ENCODE results near the gene PKNOX1. TPM values are rescaled to one million over a fixed set of nuclear protein-coding genes. Genes with fewer than 3 reads are reported as not detected.
"Not testable (repeated sequence)": the region's sequence is repeated elsewhere in the genome, so short reads cannot be mapped to it uniquely, and the experiment has no call there.

PKNOX1 gene
- total RNA-seq, 1 experiment from 2014 or later, result 43.4 TPM

GRCh38 chr21:42931560-42932235 is 42.7 kb upstream of the PKNOX1 start:
- H3K27ac Mint-ChIP-seq, result peak overlapping the region; percentile 74 to 96 (median 81); a peak in 6 of 7 replicates
- Histone ChIP-seq H3K23ac (ENCODE audit: insufficient read length, low read depth, low read length) (no peak overlapping the region), H3K56ac (ENCODE audit: insufficient read length, low read depth, low read length) (no peak overlapping the region), H4K5ac (ENCODE audit: insufficient read length, low read depth, low read length) (no peak overlapping the region), H4K91ac (ENCODE audit: insufficient read length, low read depth, low read length) (no peak overlapping the region), H2BK120ac (ENCODE audit: low read depth, low read length, poor library complexity, severe bottlenecking) (peak overlapping the region; percentile 72), H2AFZ (ENCODE audit: low read length) (no peak overlapping the region), H3K79me2 (ENCODE audit: insufficient read depth, low read length) (no peaks in the 10 kb centered on the region), H4K20me1 (ENCODE audit: control insufficient read depth, insufficient read depth, insufficient read length) (no peaks in the 10 kb centered on the region), H3K4me2 (ENCODE audit: insufficient read depth, insufficient read length, low read length) (no peak overlapping the region), H3K9me3 (ENCODE audit: control insufficient read depth, low read depth, low read length) (no peaks in the 10 kb centered on the region), H4K8ac (replicated peaks; ENCODE audit: insufficient read length, low read depth, low read length) (no peak overlapping the region), H3K4ac (ENCODE audit: low read depth, low read length) (peak overlapping the region; percentile 39; the same call in 1 of the 2 replicates), H2BK15ac (ENCODE audit: low read depth, low read length) (no peak overlapping the region), H3K18ac (ENCODE audit: insufficient read length, low read depth, low read length) (peak overlapping the region; percentile 85), H3K9ac (ENCODE audit: extremely low read depth, insufficient read length, low read length) (no peak overlapping the region), H3K79me1 (ENCODE audit: insufficient read depth, low read depth, low read length, poor library complexity, severe bottlenecking) (no peaks in the 10 kb centered on the region), H2BK12ac (ENCODE audit: insufficient read length, low read depth, low read length) (no peak overlapping the region), H3K23me2 (ENCODE audit: insufficient read length, low read depth, low read length, poor library complexity, severe bottlenecking) (no peaks in the 10 kb centered on the region), H3K4me1 (ENCODE audit: insufficient read depth, low read length) (peaks cover 2% of the 10 kb centered on the region; the same call in 1 of the 2 replicates), H3K27me3 (ENCODE audit: insufficient read depth, low read length) (no peaks in the 10 kb centered on the region), H3T11ph (ENCODE audit: low read length) (no peak overlapping the region), H3K14ac (ENCODE audit: insufficient read depth, low read length) (no peak overlapping the region), H2BK20ac (ENCODE audit: low read depth, low read length, poor library complexity, severe bottlenecking) (no peak overlapping the region), H3K27ac (ENCODE audit: insufficient read length, low read depth, low read length) (no peak overlapping the region), H2BK5ac (ENCODE audit: insufficient read length, low read length) (no peak overlapping the region), H2AK5ac (ENCODE audit: insufficient read length, low read length) (no peak overlapping the region)
- no peak for TF ChIP-seq CTCF (conservative IDR thresholded peaks at IDR 0.05)
- H3K27me3 Mint-ChIP-seq (ENCODE audit: low read depth), result no peaks in the 10 kb centered on the region
- H3K9me3 Mint-ChIP-seq, result no peaks in the 10 kb centered on the region
- DNase-seq, result no peak
- WGBS (ENCODE audit: extremely low coverage, insufficient read length, low lambda C conversion rate), result no CpG with 5 or more reads among the region's 13 CpGs
- H3K4me3 Mint-ChIP-seq, result no peak overlapping the region
- peaks cover 2 to 7% (median 5%) of the 10 kb centered on the region in 3 experiments; a peak in 3 of 7 replicates for H3K36me3 Mint-ChIP-seq (ENCODE audit: insufficient read depth in 1 of 3, low read depth in 3 of 3)
- peaks cover 54 to 55% of the 10 kb centered on the region in 2 experiments for H3K4me1 Mint-ChIP-seq

- not testable (repeated sequence) for H3K4me2 ChIP-seq (ENCODE audit: insufficient read depth, insufficient read length, low read length); H2AK5ac ChIP-seq (ENCODE audit: insufficient read length, low read length); H3K56ac ChIP-seq (ENCODE audit: insufficient read length, low read depth, low read length); H4K20me1 ChIP-seq (ENCODE audit: control insufficient read depth, insufficient read depth, insufficient read length); H3K23me2 ChIP-seq (ENCODE audit: insufficient read length, low read depth, low read length, poor library complexity, severe bottlenecking); H3K79me1 ChIP-seq (ENCODE audit: insufficient read depth, low read depth, low read length, poor library complexity, severe bottlenecking); H3K9me3 Mint-ChIP-seq; H2BK120ac ChIP-seq (ENCODE audit: low read depth, low read length, poor library complexity, severe bottlenecking); H3K9ac ChIP-seq (ENCODE audit: extremely low read depth, insufficient read length, low read length); H2BK12ac ChIP-seq (ENCODE audit: insufficient read length, low read depth, low read length); DNase-seq; H3K27me3 ChIP-seq (ENCODE audit: insufficient read depth, low read length); H4K8ac ChIP-seq (replicated peaks; ENCODE audit: insufficient read length, low read depth, low read length); H3K23ac ChIP-seq (ENCODE audit: insufficient read length, low read depth, low read length); H2BK5ac ChIP-seq (ENCODE audit: insufficient read length, low read length); H3K9me3 ChIP-seq (ENCODE audit: control insufficient read depth, low read depth, low read length); H2BK20ac ChIP-seq (ENCODE audit: low read depth, low read length, poor library complexity, severe bottlenecking); H2BK15ac ChIP-seq (ENCODE audit: low read depth, low read length); H3K4me3 Mint-ChIP-seq; H2AFZ ChIP-seq (ENCODE audit: low read length); H3K79me2 ChIP-seq (ENCODE audit: insufficient read depth, low read length); H4K91ac ChIP-seq (ENCODE audit: insufficient read length, low read depth, low read length); H3K4ac ChIP-seq (ENCODE audit: low read depth, low read length); H3K4me1 ChIP-seq (ENCODE audit: insufficient read depth, low read length); H3K27me3 Mint-ChIP-seq (ENCODE audit: low read depth); H3T11ph ChIP-seq (ENCODE audit: low read length); H3K36me3 Mint-ChIP-seq (ENCODE audit: insufficient read depth in 1 of 3, low read depth in 3 of 3); H3K27ac ChIP-seq (ENCODE audit: insufficient read length, low read depth, low read length); H3K18ac ChIP-seq (ENCODE audit: insufficient read length, low read depth, low read length); H4K5ac ChIP-seq (ENCODE audit: insufficient read length, low read depth, low read length); H3K14ac ChIP-seq (ENCODE audit: insufficient read depth, low read length)
- H3K27ac Mint-ChIP-seq, result peak overlapping the region; percentile 16 to 81 (median 68)
- peaks cover 57 to 59% of the 10 kb centered on the region in 2 experiments for H3K4me1 Mint-ChIP-seq
- no CpG with 5 or more reads among the region's 16 CpGs for WGBS (ENCODE audit: extremely low coverage, insufficient read length, low lambda C conversion rate)
Observed at GRCh38 chr21:42932378-42933136, 41.8 kb upstream of the PKNOX1 start.

All from H9 (cell line).